ENCODE data around the gene SGK1. TPM values are rescaled to one million over a fixed set of nuclear protein-coding genes. Genes with fewer than 3 reads are reported as not detected.
"Not testable (repeated sequence)": the region's sequence is repeated elsewhere in the genome, so short reads cannot be mapped to it uniquely, and the experiment has no call there.

Gene SGK1
- total and polyA plus RNA-seq, 12 donors = 86.0 to 685 (median 192) TPM

DNA sequence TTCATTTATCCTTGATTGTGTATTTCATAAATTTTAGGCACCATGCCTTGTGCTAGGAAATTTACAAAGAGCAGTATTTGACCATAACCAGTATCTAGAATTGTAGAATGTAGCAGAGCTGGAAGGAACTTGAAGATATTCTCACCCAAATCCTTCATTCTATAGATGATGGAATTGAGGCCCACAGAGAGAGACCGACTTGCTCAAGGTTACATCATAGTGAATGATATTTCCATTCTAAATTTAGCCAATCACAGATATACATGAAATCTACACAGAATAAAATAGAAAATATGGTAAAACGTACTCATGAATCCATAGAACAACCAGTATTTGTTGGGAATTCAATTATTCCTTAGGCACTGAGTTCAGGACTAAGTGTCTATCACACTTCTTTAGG is 10.9 kb upstream of the SGK1 start:
- TF ChIP-seq, protein P1, sequence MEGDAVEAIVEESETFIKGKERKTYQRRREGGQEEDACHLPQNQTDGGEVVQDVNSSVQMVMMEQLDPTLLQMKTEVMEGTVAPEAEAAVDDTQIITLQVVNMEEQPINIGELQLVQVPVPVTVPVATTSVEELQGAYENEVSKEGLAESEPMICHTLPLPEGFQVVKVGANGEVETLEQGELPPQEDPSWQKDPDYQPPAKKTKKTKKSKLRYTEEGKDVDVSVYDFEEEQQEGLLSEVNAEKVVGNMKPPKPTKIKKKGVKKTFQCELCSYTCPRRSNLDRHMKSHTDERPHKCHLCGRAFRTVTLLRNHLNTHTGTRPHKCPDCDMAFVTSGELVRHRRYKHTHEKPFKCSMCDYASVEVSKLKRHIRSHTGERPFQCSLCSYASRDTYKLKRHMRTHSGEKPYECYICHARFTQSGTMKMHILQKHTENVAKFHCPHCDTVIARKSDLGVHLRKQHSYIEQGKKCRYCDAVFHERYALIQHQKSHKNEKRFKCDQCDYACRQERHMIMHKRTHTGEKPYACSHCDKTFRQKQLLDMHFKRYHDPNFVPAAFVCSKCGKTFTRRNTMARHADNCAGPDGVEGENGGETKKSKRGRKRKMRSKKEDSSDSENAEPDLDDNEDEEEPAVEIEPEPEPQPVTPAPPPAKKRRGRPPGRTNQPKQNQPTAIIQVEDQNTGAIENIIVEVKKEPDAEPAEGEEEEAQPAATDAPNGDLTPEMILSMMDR (IDR thresholded peaks at IDR 0.05) = no peak
- no peak for TF ChIP-seq POLR2A (IDR thresholded peaks at IDR 0.05)
- Histone ChIP-seq H3K4me3 (no peak overlapping the region), H3K9me3 (replicated peaks in 1 of 3) (no peaks in the 10 kb centered on the region), H3K27me3 (no peaks in the 10 kb centered on the region), H3K27ac (no peak overlapping the region), H3K4me1 (replicated peaks in 1 of 2) (no peaks in the 10 kb centered on the region), H3K36me3 (replicated peaks in 1 of 2) (no peaks in the 10 kb centered on the region)
- no peak for DNase-seq
- intact Hi-C loops (cut with DNase I) = no loop called here
- WGBS, 4 donors = 66 to 94% (median 91%) methylated on average over 2 of the region's 2 CpGs

DNA sequence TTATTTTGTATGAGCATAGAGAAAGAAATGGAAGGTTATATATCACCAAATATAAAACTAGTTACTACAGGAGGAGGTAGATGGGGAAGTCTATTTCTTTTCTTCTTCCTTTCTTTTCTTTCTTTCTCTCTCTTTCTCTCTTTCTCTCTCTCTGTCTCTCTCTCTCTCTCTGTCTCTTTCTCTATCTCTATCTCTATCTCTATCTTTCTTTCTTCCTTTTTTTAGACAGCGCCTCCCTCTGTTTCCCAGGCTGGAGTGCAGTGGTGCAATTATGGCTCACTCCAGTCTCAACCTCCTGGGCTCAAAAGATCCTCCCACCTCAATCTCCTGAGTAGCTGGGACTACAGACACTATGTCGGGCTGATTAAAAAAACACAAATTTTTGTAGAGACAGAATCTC is 10.2 kb upstream of the SGK1 start:
- WGBS, 4 donors = 95 to 100% (median 99%) methylated on average over 2 of the region's 2 CpGs
- no peak for DNase-seq
- Histone ChIP-seq H3K9me3 (replicated peaks in 1 of 3) (no peaks in the 10 kb centered on the region), H3K4me3 (no peak overlapping the region), H3K4me1 (replicated peaks in 1 of 2) (no peaks in the 10 kb centered on the region), H3K36me3 (replicated peaks in 1 of 2) (no peaks in the 10 kb centered on the region), H3K27ac (no peak overlapping the region), H3K27me3 (no peaks in the 10 kb centered on the region)
- no peak for TF ChIP-seq POLR2A (IDR thresholded peaks at IDR 0.05)
- TF ChIP-seq, protein P1 (IDR thresholded peaks at IDR 0.05) = no peak
- intact Hi-C loops (cut with DNase I) = no loop called here

- H3K27me3 ChIP-seq; intact Hi-C loops (cut with DNase I): not testable (repeated sequence)
- 96 to 97% (median 97%) methylated on average over 4 of the region's 4 CpGs for WGBS, 4 donors
Observed at GRCh38 chr6:134326192-134326591, 8.3 kb upstream of the SGK1 start.

DNA sequence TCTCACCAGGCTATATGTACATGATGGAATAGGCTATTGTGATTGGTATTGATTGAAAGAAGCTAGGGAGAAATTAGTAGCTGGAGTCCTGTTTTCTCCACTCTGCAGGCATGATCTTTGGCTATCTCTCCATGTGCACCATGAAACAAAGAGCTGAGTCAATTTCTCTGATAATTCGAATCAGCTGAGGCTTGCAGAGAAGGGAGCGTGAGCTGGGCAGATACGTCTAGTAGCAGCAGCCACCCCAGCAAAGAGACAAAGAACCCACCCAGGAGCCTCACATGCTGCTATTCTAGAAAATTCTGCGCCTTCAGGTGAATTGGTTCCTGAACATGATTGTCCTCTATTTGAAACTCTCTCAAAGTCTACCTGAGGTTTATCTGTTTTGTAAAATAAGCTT is 6.9 kb upstream of the SGK1 start:
- no peak for TF ChIP-seq POLR2A (IDR thresholded peaks at IDR 0.05)
- TF ChIP-seq, protein P1 (IDR thresholded peaks at IDR 0.05) = no peak
- 92 to 94% (median 93%) methylated on average over 4 of the region's 4 CpGs for WGBS, 4 donors
- no peaks in the 10 kb centered on the region for H3K9me3 ChIP-seq (replicated peaks in 1 of 3)
- no peak for DNase-seq
- H3K27ac ChIP-seq = no peak overlapping the region
- H3K36me3 ChIP-seq (replicated peaks in 1 of 2) = no peaks in the 10 kb centered on the region
- intact Hi-C loops (cut with DNase I) = no loop called here
- no peaks in the 10 kb centered on the region for H3K4me1 ChIP-seq (replicated peaks in 1 of 2)
- H3K27me3 ChIP-seq = no peaks in the 10 kb centered on the region
- no peak overlapping the region for H3K4me3 ChIP-seq

More at GRCh38 chr6:134326192-134326591, 8.3 kb upstream of the SGK1 start:
- H3K36me3 ChIP-seq (replicated peaks in 1 of 2); H3K4me1 ChIP-seq (replicated peaks in 1 of 2); H3K27ac ChIP-seq; H3K9me3 ChIP-seq (replicated peaks in 1 of 3); H3K4me3 ChIP-seq; DNase-seq: not testable (repeated sequence)

DNA sequence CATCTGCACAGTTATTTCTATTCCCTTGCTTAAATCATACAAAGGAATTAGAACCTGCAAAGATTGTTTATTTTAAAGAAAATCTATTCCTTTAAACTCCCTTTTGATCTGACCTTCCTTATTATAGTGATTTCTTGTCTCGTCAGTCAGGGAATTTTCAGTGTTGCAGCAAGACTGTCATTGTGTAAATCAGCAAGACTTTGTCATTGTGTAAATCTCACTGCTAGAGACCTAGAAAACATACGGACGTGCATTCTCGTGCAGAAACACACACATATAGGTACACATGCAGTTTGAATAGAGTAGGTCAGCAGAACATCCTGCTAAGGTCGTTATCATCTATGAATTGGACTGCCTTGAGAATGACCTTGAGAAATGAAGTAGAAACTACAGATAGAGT is 6.2 kb upstream of the SGK1 start:
- intact Hi-C loops (cut with DNase I) = no loop called here
- Histone ChIP-seq H3K4me3 (no peak overlapping the region), H3K36me3 (replicated peaks in 1 of 2) (no peaks in the 10 kb centered on the region), H3K27me3 (no peaks in the 10 kb centered on the region), H3K4me1 (replicated peaks in 1 of 2) (no peaks in the 10 kb centered on the region), H3K27ac (no peak overlapping the region), H3K9me3 (replicated peaks in 1 of 3) (no peaks in the 10 kb centered on the region)
- WGBS, 4 donors = 46 to 60% (median 56%) methylated on average over 5 of the region's 5 CpGs
- TF ChIP-seq, protein P1 (IDR thresholded peaks at IDR 0.05) = no peak
- TF ChIP-seq POLR2A (IDR thresholded peaks at IDR 0.05) = no peak
- no peak for DNase-seq
